ENCODE data around the gene ANXA2R. TPM values are rescaled to one million over a fixed set of nuclear protein-coding genes. Genes with fewer than 3 reads are reported as not detected.

ANXA2R gene
- total and polyA plus RNA-seq, 2 of the 13 experiments (the other 11 are each of a cell fraction or from before 2014, with no cell fraction given) = 0.95 to 1.3 TPM

- TF ChIP-seq MYPOP (CRISPR knock-in tag; IDR thresholded peaks at IDR 0.05) (peak; percentile 41; the same call in 1 of the 2 replicates), ZNF772 (CRISPR knock-in tag; IDR thresholded peaks at IDR 0.05) (peak; percentile 35; the same call in 1 of the 2 replicates), MTA3 (CRISPR knock-in tag; IDR thresholded peaks at IDR 0.05) (no peak), SOX6 (IDR thresholded peaks at IDR 0.05) (no peak), SOX6 (CRISPR knock-in tag; IDR thresholded peaks at IDR 0.05) (no peak), DPF2 (CRISPR knock-in tag; IDR thresholded peaks at IDR 0.05; ENCODE audit: borderline replicate concordance, low read depth) (no peak), XBP1 (CRISPR knock-in tag; IDR thresholded peaks at IDR 0.05) (no peak), RARG (CRISPR knock-in tag; IDR thresholded peaks at IDR 0.05; ENCODE audit: low read depth) (no peak), TCF7L2 (IDR thresholded peaks at IDR 0.05; ENCODE audit: low read depth, low read length) (no peak), ZMYM2 (CRISPR knock-in tag; IDR thresholded peaks at IDR 0.05) (no peak), GMEB2 (CRISPR knock-in tag; IDR thresholded peaks at IDR 0.05; ENCODE audit: low read depth) (0 out of 2 replicates have a peak, but pooled peaks have one; percentile 25), ZNF678 (CRISPR knock-in tag; IDR thresholded peaks at IDR 0.05) (no peak), TFDP1 (CRISPR knock-in tag; IDR thresholded peaks at IDR 0.05; ENCODE audit: borderline replicate concordance) (0 out of 2 replicates have a peak, but pooled peaks have one; percentile 62), TBX2 (CRISPR knock-in tag; IDR thresholded peaks at IDR 0.05; ENCODE audit: borderline replicate concordance) (peak; percentile 14; the same call in 1 of the 2 replicates), HNRNPL (IDR thresholded peaks at IDR 0.05; ENCODE audit: low read depth, low read length) (0 out of 2 replicates have a peak, but pooled peaks have one; percentile 34), ZNF614 (CRISPR knock-in tag; IDR thresholded peaks at IDR 0.05; ENCODE audit: borderline replicate concordance) (no peak), EEA1 (CRISPR knock-in tag; IDR thresholded peaks at IDR 0.05; ENCODE audit: borderline replicate concordance) (no peak)
- TF ChIP-seq, protein P1, sequence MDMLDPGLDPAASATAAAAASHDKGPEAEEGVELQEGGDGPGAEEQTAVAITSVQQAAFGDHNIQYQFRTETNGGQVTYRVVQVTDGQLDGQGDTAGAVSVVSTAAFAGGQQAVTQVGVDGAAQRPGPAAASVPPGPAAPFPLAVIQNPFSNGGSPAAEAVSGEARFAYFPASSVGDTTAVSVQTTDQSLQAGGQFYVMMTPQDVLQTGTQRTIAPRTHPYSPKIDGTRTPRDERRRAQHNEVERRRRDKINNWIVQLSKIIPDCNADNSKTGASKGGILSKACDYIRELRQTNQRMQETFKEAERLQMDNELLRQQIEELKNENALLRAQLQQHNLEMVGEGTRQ (IDR thresholded peaks at IDR 0.05; ENCODE audit: low read depth, low read length) = no peak
- TF ChIP-seq, protein P1 (CRISPR knock-in tag; IDR thresholded peaks at IDR 0.05; ENCODE audit: borderline replicate concordance) = no peak
- TF ChIP-seq, protein P2, sequence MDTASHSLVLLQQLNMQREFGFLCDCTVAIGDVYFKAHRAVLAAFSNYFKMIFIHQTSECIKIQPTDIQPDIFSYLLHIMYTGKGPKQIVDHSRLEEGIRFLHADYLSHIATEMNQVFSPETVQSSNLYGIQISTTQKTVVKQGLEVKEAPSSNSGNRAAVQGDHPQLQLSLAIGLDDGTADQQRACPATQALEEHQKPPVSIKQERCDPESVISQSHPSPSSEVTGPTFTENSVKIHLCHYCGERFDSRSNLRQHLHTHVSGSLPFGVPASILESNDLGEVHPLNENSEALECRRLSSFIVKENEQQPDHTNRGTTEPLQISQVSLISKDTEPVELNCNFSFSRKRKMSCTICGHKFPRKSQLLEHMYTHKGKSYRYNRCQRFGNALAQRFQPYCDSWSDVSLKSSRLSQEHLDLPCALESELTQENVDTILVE (CRISPR knock-in tag; IDR thresholded peaks at IDR 0.05) = no peak
- TF ChIP-seq, protein P3, sequence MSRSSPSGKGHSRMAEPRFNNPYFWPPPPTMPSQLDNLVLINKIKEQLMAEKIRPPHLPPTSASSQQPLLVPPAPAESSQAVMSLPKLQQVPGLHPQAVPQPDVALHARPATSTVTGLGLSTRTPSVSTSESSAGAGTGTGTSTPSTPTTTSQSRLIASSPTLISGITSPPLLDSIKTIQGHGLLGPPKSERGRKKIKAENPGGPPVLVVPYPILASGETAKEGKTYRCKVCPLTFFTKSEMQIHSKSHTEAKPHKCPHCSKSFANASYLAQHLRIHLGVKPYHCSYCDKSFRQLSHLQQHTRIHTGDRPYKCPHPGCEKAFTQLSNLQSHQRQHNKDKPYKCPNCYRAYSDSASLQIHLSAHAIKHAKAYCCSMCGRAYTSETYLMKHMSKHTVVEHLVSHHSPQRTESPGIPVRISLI (CRISPR knock-in tag; IDR thresholded peaks at IDR 0.05; ENCODE audit: borderline replicate concordance) = no peak
Measured at GRCh38 chr5:43042626-43043399, 2.7 kb upstream of the ANXA2R start (continued).
